GM13977 (cell line): Measurements from ENCODE around the gene SV2B.

Source experiments
- DNase-seq: peaks from one replicate; pipeline ENCODE4 v3.0.0; 2012; ENCODE audit warnings: low spot score
- CTCF ChIP-seq: IDR thresholded peaks from 2 replicates; pipeline ENCODE4 v1.5.1; 2012; ENCODE audit warnings: mild to moderate bottlenecking, control low read depth; ENCODE audit not compliant: insufficient read depth; ENCODE audit errors: extremely low read depth, missing control alignments
- in situ Hi-C: fragments of 300-500 bp; cut with MboI; formaldehyde crosslinking; loops from one replicate; pipeline ENCODE4 v1.12.0; 2022; ENCODE audit warnings: low sequenced_read_pairs, low pct_unique_long_range_greater_than_20kb, mixed read lengths, inconsistent platforms; ENCODE audit not compliant: unreplicated experiment

The SV2B gene

GRCh38 chr15:91253605-91254004 is 153.5 kb downstream of the SV2B start:
- in situ Hi-C loops: no loop called here
- no peak for DNase-seq
- no peak for TF ChIP-seq CTCF

GRCh38 chr15:91254766-91255165 is 154.7 kb downstream of the SV2B start:
- no peak for DNase-seq
- in situ Hi-C loops: no loop called here
- no peak for TF ChIP-seq CTCF

GRCh38 chr15:91255670-91256192 is 155.7 kb downstream of the SV2B start:
- in situ Hi-C loops: no loop called here
- no peak for DNase-seq

GRCh38 chr15:91257746-91258414 is 157.8 kb downstream of the SV2B start:
- no peak for TF ChIP-seq CTCF
- in situ Hi-C loops: no loop called here
- no peak for DNase-seq

More at GRCh38 chr15:91255670-91256192, 155.7 kb downstream of the SV2B start:
- no peak for TF ChIP-seq CTCF

- DNase-seq: no peak
- peak; percentile 21 for TF ChIP-seq CTCF
- in situ Hi-C loops: no loop called here
Observed at GRCh38 chr15:91258415-91258759, 158.3 kb downstream of the SV2B start.

- no peak for DNase-seq
- in situ Hi-C loops: no loop called here
- no peak for TF ChIP-seq CTCF
Observed at GRCh38 chr15:91259077-91259476, 159.0 kb downstream of the SV2B start.
